MM.1S (cell line): Measurements from ENCODE around the gene VEPH1.

Source experiments
- DNase-seq: peaks from one replicate; pipeline ENCODE4 v3.0.0-alpha.2; 2015
- H2AFZ ChIP-seq: fragments of 300-600 bp; sonication (generic); 2 replicates; pipeline ENCODE4 v1.6.0; 2016; ENCODE audit warnings: antibody characterized with exemption, low read length
- H3F3A ChIP-seq: fragments of 300-600 bp; sonication (generic); 2 replicates; pipeline ENCODE4 v1.6.1; 2016; ENCODE audit warnings: mild to moderate bottlenecking, antibody characterized with exemption, low read length, moderate library complexity, mixed read lengths; ENCODE audit not compliant: insufficient read depth
- H3K27ac ChIP-seq: fragments of 300-600 bp; sonication (generic); 2 replicates; pipeline ENCODE4 v1.5.1; 2016; ENCODE audit warnings: mild to moderate bottlenecking, low read length
- H3K27me3 ChIP-seq: fragments of 300-600 bp; sonication (generic); replicated peaks from 2 replicates; pipeline ENCODE4 v1.6.0; 2016; ENCODE audit warnings: low read length; ENCODE audit not compliant: insufficient read depth
- H3K36me3 ChIP-seq: fragments of 300-600 bp; sonication (generic); replicated peaks from 2 replicates; pipeline ENCODE4 v1.6.1; 2016; ENCODE audit warnings: mild to moderate bottlenecking, low read length, mixed read lengths; ENCODE audit not compliant: insufficient read depth
- H3K4me1 ChIP-seq: fragments of 300-600 bp; sonication (generic); 2 replicates; pipeline ENCODE4 v1.6.1; 2016; ENCODE audit warnings: low read length, mixed read lengths
- H3K4me2 ChIP-seq: fragments of 300-600 bp; sonication (generic); 2 replicates; pipeline ENCODE4 v1.6.0; 2016; ENCODE audit warnings: low read depth, low read length
- H3K4me3 ChIP-seq: fragments of 300-600 bp; sonication (generic); 2 replicates; pipeline ENCODE4 v1.5.1; 2016; ENCODE audit warnings: low read length, mixed read lengths
- H3K79me2 ChIP-seq: fragments of 300-600 bp; sonication (generic); 2 replicates; pipeline ENCODE4 v1.6.1; 2016; ENCODE audit warnings: mixed run types, low read length, mixed read lengths
- H3K9ac ChIP-seq: fragments of 300-600 bp; sonication (generic); 2 replicates; pipeline ENCODE4 v1.6.1; 2016; ENCODE audit warnings: low read length, mixed read lengths
- H3K9me2 ChIP-seq: fragments of 300-600 bp; sonication (generic); replicated peaks from 2 replicates; pipeline ENCODE4 v1.6.1; 2016; ENCODE audit warnings: mild to moderate bottlenecking, low read length, mixed read lengths; ENCODE audit not compliant: insufficient read depth
- H3K9me3 ChIP-seq: fragments of 300-600 bp; sonication (generic); replicated peaks from 2 replicates; pipeline ENCODE4 v1.6.1; 2016; ENCODE audit warnings: mild to moderate bottlenecking, low read length, mixed read lengths; ENCODE audit not compliant: insufficient read depth
- H4K20me1 ChIP-seq: fragments of 300-600 bp; sonication (generic); 2 replicates; pipeline ENCODE4 v1.6.1; 2016; ENCODE audit warnings: mild to moderate bottlenecking, low read length, moderate library complexity, mixed read lengths; ENCODE audit not compliant: insufficient read depth
- EZH2 ChIP-seq: fragments of 300-600 bp; sonication (generic); optimal IDR thresholded peaks from 2 replicates; pipeline ENCODE3; 2017; ENCODE audit warnings: low read depth, mild to moderate bottlenecking, antibody characterized with exemption, low read length, mixed read lengths
- EZH2phosphoT487 ChIP-seq: fragments of 300-600 bp; sonication (generic); IDR thresholded peaks from 2 replicates; pipeline ENCODE4 v1.6.1; 2018; ENCODE audit warnings: antibody characterized with exemption, low read length
- TF ChIP-seq, protein P1 (sequence below): fragments of 300-600 bp; sonication (generic); IDR thresholded peaks from 2 replicates; pipeline ENCODE4 v1.5.1; 2016; ENCODE audit warnings: antibody characterized with exemption, low read length, mixed read lengths

VEPH1 gene

DNA sequence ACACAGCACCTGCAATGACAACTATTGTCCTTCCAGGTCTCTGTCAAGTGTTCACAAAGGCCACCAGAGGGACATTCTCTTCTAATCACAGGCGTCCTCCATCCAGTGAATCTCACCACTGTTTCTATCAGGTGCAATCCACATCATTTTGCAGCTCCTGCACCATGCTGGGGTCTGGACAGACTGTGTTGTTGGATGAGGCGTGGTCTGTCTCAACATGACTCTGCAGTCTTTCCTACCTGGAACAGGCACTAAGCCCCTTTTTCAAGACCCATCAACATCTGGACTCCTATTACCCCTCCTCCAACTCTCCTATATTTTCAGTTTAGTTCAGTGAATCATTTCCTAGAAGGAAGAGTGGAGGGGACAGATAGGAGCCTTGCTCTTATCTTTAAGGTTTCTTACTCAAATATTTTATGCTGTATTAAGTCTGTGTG is 31.5 kb upstream of the VEPH1 start:
- H4K20me1 ChIP-seq, result no peaks in the 10 kb centered on the region
- H3K27ac ChIP-seq, result no peak overlapping the region
- H3K27me3 ChIP-seq, result no peaks in the 10 kb centered on the region
- H3K4me3 ChIP-seq, result no peak overlapping the region
- no peaks in the 10 kb centered on the region for H3F3A ChIP-seq
- no peak overlapping the region for H3K9ac ChIP-seq
- TF ChIP-seq EZH2phosphoT487 (no peak), EZH2 (no peak)
- TF ChIP-seq, protein P1, sequence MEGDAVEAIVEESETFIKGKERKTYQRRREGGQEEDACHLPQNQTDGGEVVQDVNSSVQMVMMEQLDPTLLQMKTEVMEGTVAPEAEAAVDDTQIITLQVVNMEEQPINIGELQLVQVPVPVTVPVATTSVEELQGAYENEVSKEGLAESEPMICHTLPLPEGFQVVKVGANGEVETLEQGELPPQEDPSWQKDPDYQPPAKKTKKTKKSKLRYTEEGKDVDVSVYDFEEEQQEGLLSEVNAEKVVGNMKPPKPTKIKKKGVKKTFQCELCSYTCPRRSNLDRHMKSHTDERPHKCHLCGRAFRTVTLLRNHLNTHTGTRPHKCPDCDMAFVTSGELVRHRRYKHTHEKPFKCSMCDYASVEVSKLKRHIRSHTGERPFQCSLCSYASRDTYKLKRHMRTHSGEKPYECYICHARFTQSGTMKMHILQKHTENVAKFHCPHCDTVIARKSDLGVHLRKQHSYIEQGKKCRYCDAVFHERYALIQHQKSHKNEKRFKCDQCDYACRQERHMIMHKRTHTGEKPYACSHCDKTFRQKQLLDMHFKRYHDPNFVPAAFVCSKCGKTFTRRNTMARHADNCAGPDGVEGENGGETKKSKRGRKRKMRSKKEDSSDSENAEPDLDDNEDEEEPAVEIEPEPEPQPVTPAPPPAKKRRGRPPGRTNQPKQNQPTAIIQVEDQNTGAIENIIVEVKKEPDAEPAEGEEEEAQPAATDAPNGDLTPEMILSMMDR, result no peak
- no peaks in the 10 kb centered on the region for H3K36me3 ChIP-seq
- no peak for DNase-seq
- H3K9me3 ChIP-seq, result no peaks in the 10 kb centered on the region
- no peaks in the 10 kb centered on the region for H3K79me2 ChIP-seq
- H3K4me1 ChIP-seq, result peaks cover 8% of the 10 kb centered on the region
- no peaks in the 10 kb centered on the region for H3K9me2 ChIP-seq
- no peak overlapping the region for H3K4me2 ChIP-seq
- no peak overlapping the region for H2AFZ ChIP-seq

DNA sequence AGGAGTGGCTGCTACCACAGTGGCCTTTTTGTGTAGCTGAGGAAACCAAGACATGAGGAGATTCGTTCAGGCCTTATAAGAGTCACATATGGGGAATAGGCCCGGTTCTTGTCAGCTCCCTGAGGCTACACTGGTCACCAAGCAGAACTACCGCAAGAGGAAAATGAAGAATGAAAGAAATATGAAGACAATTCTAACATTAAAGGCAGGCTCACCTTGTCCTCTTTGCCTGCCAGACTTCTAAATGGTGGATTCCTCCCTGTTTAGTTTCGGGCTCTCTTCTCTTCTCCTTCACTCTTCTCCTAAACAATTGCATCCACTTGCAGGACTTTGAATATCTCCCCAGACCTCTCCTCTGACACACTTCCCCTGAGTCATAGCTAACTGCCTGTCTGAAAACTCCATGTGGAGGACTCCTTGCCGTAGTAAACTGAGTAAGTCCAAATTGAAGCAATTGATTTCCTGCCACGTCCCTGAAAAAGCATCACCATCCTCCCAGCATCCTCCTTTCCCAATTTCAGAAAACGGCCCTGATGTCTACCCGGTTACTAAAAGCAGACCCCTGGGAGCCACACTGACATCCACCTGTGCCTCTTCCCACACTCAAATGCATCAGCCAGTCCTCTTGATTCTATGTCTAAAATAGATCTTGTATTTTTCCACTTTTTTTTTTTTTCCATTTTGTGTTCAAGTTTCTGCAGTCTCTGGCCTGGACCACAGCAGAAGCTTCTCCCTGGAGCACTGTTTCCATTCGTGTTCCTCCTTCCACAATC is 30.3 kb upstream of the VEPH1 start:
- no peak for DNase-seq
- no peaks in the 10 kb centered on the region for H3K27me3 ChIP-seq
- H3K9me3 ChIP-seq, result no peaks in the 10 kb centered on the region
- H3F3A ChIP-seq, result no peaks in the 10 kb centered on the region
- no peak overlapping the region for H3K4me2 ChIP-seq
- no peak overlapping the region for H2AFZ ChIP-seq
- TF ChIP-seq EZH2 (no peak), EZH2phosphoT487 (no peak)
- TF ChIP-seq, protein P1, result no peak
- H3K9me2 ChIP-seq, result no peaks in the 10 kb centered on the region
- H3K27ac ChIP-seq, result no peak overlapping the region
- no peaks in the 10 kb centered on the region for H4K20me1 ChIP-seq
- H3K36me3 ChIP-seq, result no peaks in the 10 kb centered on the region
- H3K4me3 ChIP-seq, result no peak overlapping the region
- H3K9ac ChIP-seq, result no peak overlapping the region
- H3K79me2 ChIP-seq, result no peaks in the 10 kb centered on the region
- H3K4me1 ChIP-seq, result peaks cover 8% of the 10 kb centered on the region

DNA sequence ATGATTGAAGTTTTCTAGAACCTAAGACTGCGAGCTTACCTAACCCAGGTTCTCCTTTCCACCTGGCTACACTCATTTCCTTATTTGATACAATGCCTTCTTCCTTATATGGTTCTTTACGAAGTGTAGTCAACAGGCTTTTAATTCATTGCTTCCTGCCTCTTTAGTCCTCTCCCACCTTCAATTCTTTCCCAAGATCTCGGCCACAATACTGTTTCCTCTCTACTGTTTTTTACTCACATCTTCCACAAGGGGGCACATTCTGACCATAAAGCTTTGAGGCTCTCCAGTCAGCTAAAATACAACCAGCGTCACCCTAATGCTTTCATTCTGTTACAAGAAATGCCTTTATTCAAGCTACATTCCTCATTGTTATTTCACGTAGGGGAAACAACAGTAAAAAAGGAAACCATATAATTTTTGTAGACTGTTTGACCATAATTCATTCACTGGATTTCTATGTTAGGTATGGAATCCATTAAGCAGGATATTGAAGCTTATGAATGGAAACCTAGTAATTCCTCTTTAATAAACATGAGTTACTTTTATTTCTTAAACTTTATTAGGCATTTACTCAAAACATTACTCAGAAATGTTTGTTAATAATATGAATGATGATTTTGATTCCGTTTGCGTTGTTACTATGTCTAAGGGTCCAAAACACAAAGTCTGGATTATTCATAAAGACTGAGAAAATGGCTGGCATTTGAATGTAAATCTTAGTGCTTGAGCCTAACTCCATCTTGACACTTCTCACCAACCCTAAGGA is 29.5 kb upstream of the VEPH1 start:
- H3K27ac ChIP-seq, result no peak overlapping the region
- no peaks in the 10 kb centered on the region for H3K79me2 ChIP-seq
- H4K20me1 ChIP-seq, result no peaks in the 10 kb centered on the region
- no peak overlapping the region for H2AFZ ChIP-seq
- H3K27me3 ChIP-seq, result no peaks in the 10 kb centered on the region
- no peaks in the 10 kb centered on the region for H3K36me3 ChIP-seq
- H3K4me1 ChIP-seq, result peaks cover 8% of the 10 kb centered on the region
- H3K4me2 ChIP-seq, result peak overlapping the region; percentile 31
- H3F3A ChIP-seq, result no peaks in the 10 kb centered on the region
- no peaks in the 10 kb centered on the region for H3K9me3 ChIP-seq
- no peaks in the 10 kb centered on the region for H3K9me2 ChIP-seq
- H3K9ac ChIP-seq, result no peak overlapping the region
- TF ChIP-seq, protein P1, result peak; percentile 96
- no peak for TF ChIP-seq EZH2
- no peak overlapping the region for H3K4me3 ChIP-seq
- DNase-seq, result peak; percentile 74
